HT1080 (cell line): Measurements from ENCODE around the gene SUOX. TPM values are rescaled to one million over a fixed set of nuclear protein-coding genes. Genes with fewer than 3 reads are reported as not detected.

ENCODE experiments used
- total RNA-seq: library from RNA; depleted of rRNA; stranded (reverse); fragments of >200 nt; shearing (Covaris generic); gene quantifications from 2 replicates; pipeline ENCODE4 v1.2.3, GENCODE V29; 2014; rRNA removed

Gene SUOX
- total RNA-seq, 1 experiment from 2014 or later: 15.9 TPM

Other genes starting within 250 kb of the SUOX start
- 70.6 and 79.4 TPM in 2 replicates for gene SARNP, start 179.6 kb upstream of the SUOX start, total RNA-seq
- gene ORMDL2, start 179.2 kb upstream of the SUOX start, total RNA-seq: 42.8 and 48.5 TPM in 2 replicates
- 52.2 and 59.2 TPM in 2 replicates for gene DNAJC14, start 167.7 kb upstream of the SUOX start, total RNA-seq
- 0.37 and 0.58 TPM in 2 replicates for gene MMP19, start 154.3 kb upstream of the SUOX start, total RNA-seq
- 37.0 and 38.0 TPM in 2 replicates for gene PYM1, start 69.4 kb upstream of the SUOX start, total RNA-seq
- gene DGKA, start 66.1 kb upstream of the SUOX start, total RNA-seq: 49.6 and 56.6 TPM in 2 replicates
- gene PMEL, start 31.2 kb upstream of the SUOX start, total RNA-seq: 1.1 and 3.3 TPM in 2 replicates
- gene CDK2, start 30.4 kb upstream of the SUOX start, total RNA-seq: 76.5 and 97.2 TPM in 2 replicates
- 25.8 and 34.4 TPM in 2 replicates for gene RAB5B, start 23.2 kb upstream of the SUOX start, total RNA-seq
- 0.80 and 1.9 TPM in 2 replicates for gene IKZF4, start 23.8 kb downstream of the SUOX start, total RNA-seq
- gene RPS26, start 44.6 kb downstream of the SUOX start, total RNA-seq: 855 and 1,056 TPM in 2 replicates
- 1.2 and 1.4 TPM in 2 replicates for gene ERBB3, start 82.9 kb downstream of the SUOX start, total RNA-seq
- gene PA2G4, start 107.3 kb downstream of the SUOX start, total RNA-seq: 526 and 607 TPM in 2 replicates
- gene RPL41, start 119.4 kb downstream of the SUOX start, total RNA-seq: 3,633 and 5,394 TPM in 2 replicates
- gene ZC3H10, start 121.0 kb downstream of the SUOX start, total RNA-seq: 2.7 and 5.6 TPM in 2 replicates
- 134 and 140 TPM in 2 replicates for gene ESYT1, start 131.0 kb downstream of the SUOX start, total RNA-seq
- gene MYL6B, start 155.3 kb downstream of the SUOX start, total RNA-seq: 127 and 137 TPM in 2 replicates
- gene MYL6, start 161.1 kb downstream of the SUOX start, total RNA-seq: 1,272 and 2,138 TPM in 2 replicates
- 36.8 and 44.3 TPM in 2 replicates for gene SMARCC2, start 192.2 kb downstream of the SUOX start, total RNA-seq
- 59.7 and 67.7 TPM in 2 replicates for gene RNF41, start 224.6 kb downstream of the SUOX start, total RNA-seq
- gene NABP2, start 227.1 kb downstream of the SUOX start, total RNA-seq: 77.9 and 78.3 TPM in 2 replicates
- gene SLC39A5, start 232.8 kb downstream of the SUOX start, total RNA-seq: 0.71 TPM in 1 of 2 replicates, not detected in the other